ENCODE data around the gene FSIP1.

The FSIP1 gene

DNA sequence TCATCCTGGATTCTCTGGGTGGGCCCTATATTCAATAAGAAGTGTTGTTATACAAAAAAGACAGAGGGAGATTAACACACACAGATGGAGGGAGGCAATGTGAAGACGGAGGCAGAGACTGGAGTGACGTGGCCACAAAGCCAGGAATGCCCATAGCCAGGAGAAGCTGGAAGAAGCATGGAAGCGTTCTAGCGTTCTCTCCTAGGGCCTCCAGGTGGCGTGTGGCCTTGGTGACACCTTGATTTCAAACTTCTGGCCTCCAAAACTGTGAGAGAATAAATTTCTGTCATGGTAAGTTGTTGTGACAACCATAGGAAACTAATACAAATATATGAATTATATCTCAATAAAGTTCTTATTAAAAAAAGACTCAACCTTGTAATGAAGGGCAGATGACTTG, 180.5 kb downstream of the FSIP1 start:
- Histone ChIP-seq H3K27me3 (ENCODE audit: control insufficient read depth, insufficient read depth, low read length) (no peaks in the 10 kb centered on the region), H3K4me3 (ENCODE audit: low read depth, low read length) (no peak overlapping the region), H3K9me3 (ENCODE audit: control insufficient read depth, insufficient read depth, low read length) (no peaks in the 10 kb centered on the region), H3K4me1 (ENCODE audit: control insufficient read depth, insufficient read depth, low read length) (no peaks in the 10 kb centered on the region), H3K36me3 (ENCODE audit: control insufficient read depth, insufficient read depth, low read length) (peaks cover 6% of the 10 kb centered on the region), H3K9ac (ENCODE audit: low read depth, low read length) (no peak overlapping the region), H3K27ac (ENCODE audit: low read depth, low read length) (no peak overlapping the region)

DNA sequence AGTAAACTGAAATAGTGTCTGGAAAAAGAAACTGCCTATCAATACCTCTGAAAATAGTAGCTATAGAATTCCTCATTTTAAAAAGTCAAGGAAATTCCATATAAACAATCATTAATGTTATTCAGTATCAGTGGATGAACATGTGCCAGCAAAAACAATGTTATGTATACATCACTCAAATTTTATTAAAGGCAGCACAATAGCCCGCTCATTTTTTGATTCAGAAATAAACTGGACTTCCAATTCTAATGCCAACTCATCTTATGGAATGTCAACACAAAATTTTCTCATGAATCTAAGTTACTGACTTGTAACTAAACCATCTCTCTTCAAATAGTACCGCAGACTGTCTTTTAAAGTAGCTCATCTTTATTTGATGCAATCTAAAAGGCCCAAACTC, 182.8 kb downstream of the FSIP1 start:
- H3K27ac ChIP-seq (ENCODE audit: low read depth, low read length), result no peak overlapping the region
- no peak overlapping the region for H3K4me3 ChIP-seq (ENCODE audit: low read depth, low read length)
- H3K9me3 ChIP-seq (ENCODE audit: control insufficient read depth, insufficient read depth, low read length), result no peaks in the 10 kb centered on the region
- peaks cover 29% of the 10 kb centered on the region for H3K36me3 ChIP-seq (ENCODE audit: control insufficient read depth, insufficient read depth, low read length)
- H3K9ac ChIP-seq (ENCODE audit: low read depth, low read length), result no peak overlapping the region
- H3K4me1 ChIP-seq (ENCODE audit: control insufficient read depth, insufficient read depth, low read length), result peaks cover 4% of the 10 kb centered on the region; the same call in 1 of the 2 replicates
- no peaks in the 10 kb centered on the region for H3K27me3 ChIP-seq (ENCODE audit: control insufficient read depth, insufficient read depth, low read length)

DNA sequence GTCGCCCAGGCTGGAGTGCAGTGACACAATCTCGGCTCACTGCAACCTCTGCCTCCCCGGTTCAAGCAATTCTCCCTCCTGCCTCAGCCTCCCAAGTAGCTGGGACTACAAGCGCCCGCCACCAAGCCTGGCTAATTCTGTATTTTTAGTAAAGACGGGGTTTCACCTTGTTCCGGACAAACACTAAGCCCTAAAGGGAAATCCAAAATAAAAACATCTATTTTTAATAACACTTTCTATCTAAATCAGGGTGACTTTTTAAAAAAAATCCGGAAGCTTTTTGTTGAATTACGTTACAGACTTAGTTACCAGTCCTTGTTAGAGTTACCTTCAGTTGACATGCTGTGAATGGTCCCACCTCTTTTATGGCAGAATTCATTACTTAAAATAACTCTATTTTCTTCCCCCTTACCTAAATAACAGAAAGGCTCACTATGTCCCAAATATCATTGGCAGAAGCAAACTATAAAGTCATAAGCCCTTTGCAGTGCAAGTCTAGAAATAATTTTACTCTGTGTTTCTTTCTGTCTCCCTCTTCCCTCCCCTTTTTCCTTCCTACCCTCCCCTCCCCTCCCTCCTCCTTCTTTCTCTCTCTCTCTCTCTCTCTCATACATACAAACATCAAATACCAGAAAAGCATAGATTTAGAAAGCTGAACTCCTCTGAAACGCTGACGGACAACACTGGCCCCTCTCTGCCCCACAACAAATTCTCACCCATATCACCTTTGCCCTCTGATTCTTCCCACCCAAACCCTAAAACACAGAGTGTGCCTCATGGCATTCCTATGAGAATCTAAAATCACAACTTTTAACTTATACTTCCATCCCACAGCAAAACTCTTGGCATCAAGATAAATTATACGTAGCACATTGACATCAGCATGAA, 183.4 kb downstream of the FSIP1 start:
- Histone ChIP-seq H3K9ac (ENCODE audit: low read depth, low read length) (no peak overlapping the region), H3K9me3 (ENCODE audit: control insufficient read depth, insufficient read depth, low read length) (no peaks in the 10 kb centered on the region), H3K4me3 (ENCODE audit: low read depth, low read length) (no peak overlapping the region), H3K27me3 (ENCODE audit: control insufficient read depth, insufficient read depth, low read length) (no peaks in the 10 kb centered on the region), H3K36me3 (ENCODE audit: control insufficient read depth, insufficient read depth, low read length) (peaks cover 36% of the 10 kb centered on the region), H3K4me1 (ENCODE audit: control insufficient read depth, insufficient read depth, low read length) (peaks cover 4% of the 10 kb centered on the region; the same call in 1 of the 2 replicates), H3K27ac (ENCODE audit: low read depth, low read length) (no peak overlapping the region)

DNA sequence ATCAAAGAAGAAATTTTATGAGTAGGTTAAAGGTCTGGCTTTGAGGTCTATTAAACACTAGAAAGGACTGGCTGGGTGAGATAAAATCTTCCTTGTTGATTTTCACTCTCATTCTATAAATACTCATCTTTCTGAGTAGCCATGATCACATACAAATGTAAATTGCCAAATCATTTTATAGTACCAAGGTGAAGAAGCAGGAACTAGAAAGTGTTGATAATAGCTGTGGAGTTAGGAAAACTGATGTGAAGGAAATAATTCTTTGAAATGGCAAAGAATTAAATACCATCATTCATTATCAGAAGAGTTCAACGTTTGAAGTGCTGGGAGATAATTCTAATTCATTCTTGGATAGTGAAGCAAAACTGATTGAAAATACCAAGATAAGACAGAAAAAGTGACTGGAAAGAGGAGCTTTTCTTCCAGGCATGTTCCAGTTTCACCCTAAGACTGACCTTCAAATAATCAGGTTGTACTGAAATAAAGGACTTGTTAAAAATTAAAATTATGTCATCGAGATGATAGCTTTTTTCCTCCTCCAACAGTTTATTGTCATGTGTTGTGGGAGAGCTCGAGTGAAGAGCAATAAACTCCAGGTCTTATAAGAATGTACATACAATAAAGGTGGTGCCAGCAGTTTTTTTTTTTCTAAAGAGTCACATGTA, 184.3 kb downstream of the FSIP1 start:
- H3K27me3 ChIP-seq (ENCODE audit: control insufficient read depth, insufficient read depth, low read length), result no peaks in the 10 kb centered on the region
- no peak overlapping the region for H3K27ac ChIP-seq (ENCODE audit: low read depth, low read length)
- no peaks in the 10 kb centered on the region for H3K9me3 ChIP-seq (ENCODE audit: control insufficient read depth, insufficient read depth, low read length)
- peaks cover 4% of the 10 kb centered on the region; the same call in 1 of the 2 replicates for H3K4me1 ChIP-seq (ENCODE audit: control insufficient read depth, insufficient read depth, low read length)
- peaks cover 45% of the 10 kb centered on the region for H3K36me3 ChIP-seq (ENCODE audit: control insufficient read depth, insufficient read depth, low read length)
- no peak overlapping the region for H3K9ac ChIP-seq (ENCODE audit: low read depth, low read length)
- H3K4me3 ChIP-seq (ENCODE audit: low read depth, low read length), result no peak overlapping the region

DNA sequence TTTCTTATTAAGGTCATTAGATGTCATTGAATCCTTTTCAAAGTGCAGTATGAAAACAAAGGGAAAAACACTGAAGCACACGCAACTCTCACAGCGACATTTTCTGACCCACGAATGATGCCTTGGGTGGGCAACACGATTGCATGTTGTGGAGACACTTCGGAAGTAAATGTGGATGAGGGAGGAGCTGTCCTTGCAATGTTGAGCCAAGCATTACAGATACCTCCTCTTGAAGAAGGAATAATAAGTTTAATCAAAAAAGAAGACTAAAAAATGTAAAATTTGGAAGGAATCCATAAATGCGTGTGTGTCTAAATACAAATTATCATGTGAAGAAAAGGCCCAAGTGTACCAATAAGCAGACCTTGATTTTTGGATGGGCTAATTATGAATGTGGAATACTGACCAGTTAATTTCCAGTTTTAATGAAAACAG, 184.9 kb downstream of the FSIP1 start:
- peaks cover 4% of the 10 kb centered on the region; the same call in 1 of the 2 replicates for H3K4me1 ChIP-seq (ENCODE audit: control insufficient read depth, insufficient read depth, low read length)
- H3K36me3 ChIP-seq (ENCODE audit: control insufficient read depth, insufficient read depth, low read length), result peaks cover 50% of the 10 kb centered on the region
- no peak overlapping the region for H3K9ac ChIP-seq (ENCODE audit: low read depth, low read length)
- no peak overlapping the region for H3K4me3 ChIP-seq (ENCODE audit: low read depth, low read length)
- H3K27ac ChIP-seq (ENCODE audit: low read depth, low read length), result no peak overlapping the region
- H3K9me3 ChIP-seq (ENCODE audit: control insufficient read depth, insufficient read depth, low read length), result no peaks in the 10 kb centered on the region
- no peaks in the 10 kb centered on the region for H3K27me3 ChIP-seq (ENCODE audit: control insufficient read depth, insufficient read depth, low read length)

DNA sequence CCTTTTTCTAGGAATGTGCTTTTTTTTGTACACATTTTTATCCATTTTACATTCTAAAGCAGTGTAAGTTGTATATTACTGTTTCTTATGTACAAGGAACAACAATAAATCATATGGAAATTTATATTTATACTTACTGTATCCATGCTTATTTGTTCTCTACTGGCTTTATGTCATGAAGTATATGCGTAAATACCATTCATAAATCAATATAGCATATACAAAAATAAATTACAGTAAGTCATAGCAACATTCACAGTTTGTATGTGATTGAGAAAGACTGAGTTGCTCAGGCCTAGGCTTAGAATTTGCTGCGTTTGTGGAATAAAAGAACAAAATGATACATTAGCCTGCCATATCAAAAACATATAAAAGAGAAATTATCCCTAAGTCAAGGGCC, 185.3 kb downstream of the FSIP1 start:
- Histone ChIP-seq H3K9ac (ENCODE audit: low read depth, low read length) (no peak overlapping the region), H3K36me3 (ENCODE audit: control insufficient read depth, insufficient read depth, low read length) (peaks cover 54% of the 10 kb centered on the region), H3K27ac (ENCODE audit: low read depth, low read length) (no peak overlapping the region), H3K4me3 (ENCODE audit: low read depth, low read length) (no peak overlapping the region), H3K27me3 (ENCODE audit: control insufficient read depth, insufficient read depth, low read length) (no peaks in the 10 kb centered on the region), H3K9me3 (ENCODE audit: control insufficient read depth, insufficient read depth, low read length) (no peaks in the 10 kb centered on the region), H3K4me1 (ENCODE audit: control insufficient read depth, insufficient read depth, low read length) (peaks cover 4% of the 10 kb centered on the region; the same call in 1 of the 2 replicates)

DNA sequence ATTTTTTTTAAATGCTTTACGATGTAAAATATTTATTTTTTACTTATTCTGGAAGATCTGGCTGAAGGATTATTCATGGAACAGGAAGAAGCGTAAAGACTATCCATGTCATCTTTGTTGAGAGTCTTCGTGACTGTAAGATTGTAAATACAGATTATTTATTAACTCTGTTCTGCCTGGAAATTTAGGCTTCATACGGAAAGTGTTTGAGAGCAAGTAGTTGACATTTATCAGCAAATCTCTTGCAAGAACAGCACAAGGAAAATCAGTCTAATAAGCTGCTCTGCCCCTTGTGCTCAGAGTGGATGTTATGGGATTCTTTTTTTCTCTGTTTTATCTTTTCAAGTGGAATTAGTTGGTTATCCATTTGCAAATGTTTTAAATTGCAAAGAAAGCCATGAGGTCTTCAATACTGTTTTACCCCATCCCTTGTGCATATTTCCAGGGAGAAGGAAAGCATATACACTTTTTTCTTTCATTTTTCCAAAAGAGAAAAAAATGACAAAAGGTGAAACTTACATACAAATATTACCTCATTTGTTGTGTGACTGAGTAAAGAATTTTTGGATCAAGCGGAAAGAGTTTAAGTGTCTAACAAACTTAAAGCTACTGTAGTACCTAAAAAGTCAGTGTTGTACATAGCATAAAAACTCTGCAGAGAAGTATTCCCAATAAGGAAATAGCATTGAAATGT, 186.1 kb downstream of the FSIP1 start:
- no peaks in the 10 kb centered on the region for H3K9me3 ChIP-seq (ENCODE audit: control insufficient read depth, insufficient read depth, low read length)
- H3K4me3 ChIP-seq (ENCODE audit: low read depth, low read length), result no peak overlapping the region
- no peaks in the 10 kb centered on the region for H3K27me3 ChIP-seq (ENCODE audit: control insufficient read depth, insufficient read depth, low read length)
- H3K36me3 ChIP-seq (ENCODE audit: control insufficient read depth, insufficient read depth, low read length), result peaks cover 63% of the 10 kb centered on the region
- no peak overlapping the region for H3K27ac ChIP-seq (ENCODE audit: low read depth, low read length)
- H3K4me1 ChIP-seq (ENCODE audit: control insufficient read depth, insufficient read depth, low read length), result peaks cover 4% of the 10 kb centered on the region; the same call in 1 of the 2 replicates
- H3K9ac ChIP-seq (ENCODE audit: low read depth, low read length), result no peak overlapping the region

DNA sequence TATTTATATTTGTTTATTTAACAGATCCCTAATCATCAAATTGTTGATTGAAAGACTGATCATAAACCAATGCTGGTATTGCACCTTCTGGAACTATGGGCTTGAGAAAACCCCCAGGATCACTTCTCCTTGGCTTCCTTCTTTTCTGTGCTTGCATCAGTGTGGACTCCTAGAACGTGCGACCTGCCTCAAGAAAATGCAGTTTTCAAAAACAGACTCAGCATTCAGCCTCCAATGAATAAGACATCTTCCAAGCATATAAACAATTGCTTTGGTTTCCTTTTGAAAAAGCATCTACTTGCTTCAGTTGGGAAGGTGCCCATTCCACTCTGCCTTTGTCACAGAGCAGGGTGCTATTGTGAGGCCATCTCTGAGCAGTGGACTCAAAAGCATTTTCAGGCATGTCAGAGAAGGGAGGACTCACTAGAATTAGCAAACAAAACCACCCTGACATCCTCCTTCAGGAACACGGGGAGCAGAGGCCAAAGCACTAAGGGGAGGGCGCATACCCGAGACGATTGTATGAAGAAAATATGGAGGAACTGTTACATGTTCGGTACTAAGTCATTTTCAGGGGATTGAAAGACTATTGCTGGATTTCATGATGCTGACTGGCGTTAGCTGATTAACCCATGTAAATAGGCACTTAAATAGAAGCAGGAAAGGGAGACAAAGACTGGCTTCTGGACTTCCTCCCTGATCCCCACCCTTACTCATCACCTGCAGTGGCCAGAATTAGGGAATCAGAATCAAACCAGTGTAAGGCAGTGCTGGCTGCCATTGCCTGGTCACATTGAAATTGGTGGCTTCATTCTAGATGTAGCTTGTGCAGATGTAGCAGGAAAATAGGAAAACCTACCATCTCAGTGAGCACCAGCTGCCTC, 187.1 kb downstream of the FSIP1 start:
- H3K27me3 ChIP-seq (ENCODE audit: control insufficient read depth, insufficient read depth, low read length), result no peaks in the 10 kb centered on the region
- no peak overlapping the region for H3K4me3 ChIP-seq (ENCODE audit: low read depth, low read length)
- H3K36me3 ChIP-seq (ENCODE audit: control insufficient read depth, insufficient read depth, low read length), result peaks cover 72% of the 10 kb centered on the region
- H3K27ac ChIP-seq (ENCODE audit: low read depth, low read length), result no peak overlapping the region
- H3K4me1 ChIP-seq (ENCODE audit: control insufficient read depth, insufficient read depth, low read length), result peaks cover 4% of the 10 kb centered on the region; the same call in 1 of the 2 replicates
- no peak overlapping the region for H3K9ac ChIP-seq (ENCODE audit: low read depth, low read length)
- H3K9me3 ChIP-seq (ENCODE audit: control insufficient read depth, insufficient read depth, low read length), result no peaks in the 10 kb centered on the region

DNA sequence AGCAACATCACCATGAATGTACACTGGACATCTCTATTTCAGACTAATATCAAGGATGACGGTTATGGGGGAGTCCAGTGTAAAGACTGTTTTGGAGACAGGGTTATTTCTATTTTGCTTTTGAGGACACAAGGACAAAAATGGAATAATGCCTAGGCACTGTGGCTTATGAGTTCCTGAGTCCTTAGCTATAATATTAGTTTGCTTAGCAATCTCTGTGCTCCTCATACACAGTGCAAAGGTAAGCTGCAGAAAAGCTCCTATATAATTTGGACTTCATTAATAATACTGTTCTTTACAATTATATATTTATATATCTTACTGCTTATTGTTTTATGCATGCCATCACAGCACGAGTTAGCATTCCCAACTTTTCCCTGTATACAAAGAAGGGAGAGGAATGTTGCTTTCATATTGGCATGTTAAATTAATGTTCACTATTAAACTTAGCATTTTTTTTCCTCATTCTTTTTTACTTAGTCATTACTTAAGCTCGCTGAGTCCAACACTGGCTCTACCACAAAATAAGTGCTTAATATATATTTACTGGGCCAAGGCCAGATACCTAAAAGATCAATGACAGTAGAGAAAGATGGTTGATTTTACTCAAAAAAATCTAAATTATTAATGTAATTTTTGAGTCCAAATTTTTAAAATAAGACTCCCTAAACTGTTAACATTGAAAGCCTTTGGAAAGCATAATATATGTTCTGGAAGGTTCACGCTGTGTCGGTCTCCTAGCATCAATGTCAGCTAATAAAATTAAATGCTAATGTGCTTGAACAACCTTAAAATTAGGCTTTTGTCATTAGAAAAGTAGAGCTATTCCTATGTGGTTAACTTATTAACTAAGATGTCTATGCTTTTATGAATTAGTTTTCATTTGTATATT, 187.9 kb downstream of the FSIP1 start:
- H3K9ac ChIP-seq (ENCODE audit: low read depth, low read length), result no peak overlapping the region
- H3K9me3 ChIP-seq (ENCODE audit: control insufficient read depth, insufficient read depth, low read length), result no peaks in the 10 kb centered on the region
- peaks cover 81% of the 10 kb centered on the region for H3K36me3 ChIP-seq (ENCODE audit: control insufficient read depth, insufficient read depth, low read length)
- no peaks in the 10 kb centered on the region for H3K27me3 ChIP-seq (ENCODE audit: control insufficient read depth, insufficient read depth, low read length)
- H3K4me3 ChIP-seq (ENCODE audit: low read depth, low read length), result no peak overlapping the region
- peaks cover 4% of the 10 kb centered on the region; the same call in 1 of the 2 replicates for H3K4me1 ChIP-seq (ENCODE audit: control insufficient read depth, insufficient read depth, low read length)
- H3K27ac ChIP-seq (ENCODE audit: low read depth, low read length), result no peak overlapping the region
